ENCODE data around the gene ARHGAP19. TPM values are rescaled to one million over a fixed set of nuclear protein-coding genes. Genes with fewer than 3 reads are reported as not detected.

The ARHGAP19 gene
- total RNA-seq, 4 donors from 2014 or later: 4.5 to 8.4 (median 7.4) TPM

DNA sequence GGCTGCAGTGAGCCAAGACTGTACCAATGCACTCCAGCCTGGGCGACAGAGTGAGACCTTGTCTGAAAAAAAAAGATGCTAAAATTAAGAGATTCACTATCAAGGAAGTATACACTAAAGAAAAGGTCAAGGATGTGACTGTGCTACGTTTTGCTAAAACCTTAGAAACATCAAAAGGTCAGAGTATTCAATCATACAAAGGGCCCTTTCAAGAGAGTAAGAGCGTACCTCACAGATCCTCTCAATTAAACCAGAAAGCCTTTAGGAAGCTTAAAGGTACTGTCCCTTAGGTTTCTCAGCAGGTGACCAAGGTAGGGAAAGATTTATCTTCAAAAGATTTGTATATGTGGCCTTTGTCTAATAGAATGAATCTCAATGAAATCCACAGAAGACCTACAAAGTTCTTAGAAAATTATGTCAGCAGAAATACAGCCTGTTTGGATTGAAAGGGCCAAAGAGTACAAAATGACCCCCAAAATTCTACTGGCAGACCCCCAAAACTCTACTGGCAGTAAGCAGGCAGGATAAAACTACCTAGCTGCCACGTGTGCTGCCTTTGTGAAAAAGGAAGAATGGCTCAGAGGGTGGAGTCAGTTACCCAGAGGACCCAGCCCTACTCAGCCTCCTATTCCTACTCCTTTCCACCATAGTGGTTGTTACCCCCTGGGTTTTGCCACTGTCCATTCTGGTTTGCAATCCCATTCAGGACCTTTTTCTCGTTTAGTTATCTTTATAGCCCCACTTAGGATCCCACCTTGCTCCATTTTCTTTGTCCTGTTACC is 36.7 kb downstream of the ARHGAP19 start:
- DNase-seq: no peak
- intact Hi-C loops (cut with DNase I; ENCODE audit: low total_unique reads): no loop called here
- H3K27me3 ChIP-seq: no peaks in the 10 kb centered on the region
- no peak overlapping the region for H3K4me3 ChIP-seq
- WGBS, 2 donors (ENCODE audit: low coverage in 1 of 2): 79 to 82% methylated on average over 4 to 5 of the region's 5 CpGs
- no peaks in the 10 kb centered on the region for H3K9me3 ChIP-seq
- H3K36me3 ChIP-seq: peaks cover 0 to 13% (median 0%) of the 10 kb centered on the region in 4 donors
- H3K4me1 ChIP-seq: peaks cover 0 to 22% (median 4%) of the 10 kb centered on the region in 4 donors
- TF ChIP-seq EP300 (IDR thresholded peaks at IDR 0.05; ENCODE audit: low read depth) (no peak), POLR2A (IDR thresholded peaks at IDR 0.05) (no peak), POLR2AphosphoS5 (IDR thresholded peaks at IDR 0.05) (no peak)
- TF ChIP-seq, protein P1, sequence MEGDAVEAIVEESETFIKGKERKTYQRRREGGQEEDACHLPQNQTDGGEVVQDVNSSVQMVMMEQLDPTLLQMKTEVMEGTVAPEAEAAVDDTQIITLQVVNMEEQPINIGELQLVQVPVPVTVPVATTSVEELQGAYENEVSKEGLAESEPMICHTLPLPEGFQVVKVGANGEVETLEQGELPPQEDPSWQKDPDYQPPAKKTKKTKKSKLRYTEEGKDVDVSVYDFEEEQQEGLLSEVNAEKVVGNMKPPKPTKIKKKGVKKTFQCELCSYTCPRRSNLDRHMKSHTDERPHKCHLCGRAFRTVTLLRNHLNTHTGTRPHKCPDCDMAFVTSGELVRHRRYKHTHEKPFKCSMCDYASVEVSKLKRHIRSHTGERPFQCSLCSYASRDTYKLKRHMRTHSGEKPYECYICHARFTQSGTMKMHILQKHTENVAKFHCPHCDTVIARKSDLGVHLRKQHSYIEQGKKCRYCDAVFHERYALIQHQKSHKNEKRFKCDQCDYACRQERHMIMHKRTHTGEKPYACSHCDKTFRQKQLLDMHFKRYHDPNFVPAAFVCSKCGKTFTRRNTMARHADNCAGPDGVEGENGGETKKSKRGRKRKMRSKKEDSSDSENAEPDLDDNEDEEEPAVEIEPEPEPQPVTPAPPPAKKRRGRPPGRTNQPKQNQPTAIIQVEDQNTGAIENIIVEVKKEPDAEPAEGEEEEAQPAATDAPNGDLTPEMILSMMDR (IDR thresholded peaks at IDR 0.05): no peak
- no peak overlapping the region for H3K27ac ChIP-seq
- in situ Hi-C loops (cut with MboI; ENCODE audit: low pct_ligation_motif_present in 1 of 4, low pct_unique_long_range_greater_than_20kb in 1 of 4, low sequenced_read_pairs in 3 of 4): no loop called here

DNA sequence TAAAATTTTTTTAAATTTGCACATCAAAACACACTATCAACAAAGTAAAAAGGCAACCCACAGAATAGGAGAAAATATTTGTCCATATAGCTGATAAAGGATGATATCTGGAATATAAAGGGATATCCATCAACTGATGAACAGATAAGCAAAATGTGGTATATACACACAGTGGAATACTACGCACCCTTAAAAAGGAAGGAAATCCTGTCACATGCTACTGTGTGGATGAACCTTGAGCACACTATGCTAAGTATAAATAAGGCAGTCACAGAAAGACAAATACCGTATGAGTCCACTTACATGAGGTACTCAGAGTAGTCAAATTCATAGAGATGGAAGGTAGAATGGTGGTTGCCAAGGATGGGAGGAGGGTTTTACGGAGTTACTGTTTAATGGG is 37.7 kb downstream of the ARHGAP19 start:
- H3K36me3 ChIP-seq: peaks cover 0 to 13% (median 0%) of the 10 kb centered on the region in 4 donors
- no peaks in the 10 kb centered on the region for H3K9me3 ChIP-seq
- in situ Hi-C loops (cut with MboI; ENCODE audit: low pct_ligation_motif_present in 1 of 4, low pct_unique_long_range_greater_than_20kb in 1 of 4, low sequenced_read_pairs in 3 of 4): no loop called here
- intact Hi-C loops (cut with DNase I; ENCODE audit: low total_unique reads): no loop called here
- H3K4me3 ChIP-seq: no peak overlapping the region
- no peak for DNase-seq
- TF ChIP-seq POLR2A (IDR thresholded peaks at IDR 0.05) (no peak), POLR2AphosphoS5 (IDR thresholded peaks at IDR 0.05) (no peak), EP300 (IDR thresholded peaks at IDR 0.05; ENCODE audit: low read depth) (no peak)
- TF ChIP-seq, protein P1 (IDR thresholded peaks at IDR 0.05): no peak
- WGBS, 2 donors (ENCODE audit: low coverage in 1 of 2): 92 to 100% methylated on average over 3 of the region's 3 CpGs
- no peak overlapping the region for H3K27ac ChIP-seq
- peaks cover 0 to 16% (median 2%) of the 10 kb centered on the region in 4 donors for H3K4me1 ChIP-seq
- H3K27me3 ChIP-seq: no peaks in the 10 kb centered on the region

GRCh38 chr10:97250952-97251351 is 41.5 kb downstream of the ARHGAP19 start:
- TF ChIP-seq, protein P1 (IDR thresholded peaks at IDR 0.05): no peak
- TF ChIP-seq EP300 (IDR thresholded peaks at IDR 0.05; ENCODE audit: low read depth) (no peak), POLR2AphosphoS5 (IDR thresholded peaks at IDR 0.05) (no peak), POLR2A (IDR thresholded peaks at IDR 0.05) (no peak)
- H3K27me3 ChIP-seq: no peaks in the 10 kb centered on the region
- H3K9me3 ChIP-seq: no peaks in the 10 kb centered on the region
- H3K4me3 ChIP-seq: no peak overlapping the region
- in situ Hi-C loops (cut with MboI; ENCODE audit: low pct_ligation_motif_present in 1 of 4, low pct_unique_long_range_greater_than_20kb in 1 of 4, low sequenced_read_pairs in 3 of 4): no loop called here
- no peaks in the 10 kb centered on the region for H3K4me1 ChIP-seq
- 100% methylated on average over 1 of the region's 1 CpG; no CpG with 5 or more reads in 1 of the 2 donors for WGBS, 2 donors (ENCODE audit: low coverage in 1 of 2)
- peaks cover 0 to 10% (median 0%) of the 10 kb centered on the region in 4 donors for H3K36me3 ChIP-seq
- H3K27ac ChIP-seq: no peak overlapping the region
- no peak for DNase-seq
- intact Hi-C loops (cut with DNase I; ENCODE audit: low total_unique reads): no loop called here

DNA sequence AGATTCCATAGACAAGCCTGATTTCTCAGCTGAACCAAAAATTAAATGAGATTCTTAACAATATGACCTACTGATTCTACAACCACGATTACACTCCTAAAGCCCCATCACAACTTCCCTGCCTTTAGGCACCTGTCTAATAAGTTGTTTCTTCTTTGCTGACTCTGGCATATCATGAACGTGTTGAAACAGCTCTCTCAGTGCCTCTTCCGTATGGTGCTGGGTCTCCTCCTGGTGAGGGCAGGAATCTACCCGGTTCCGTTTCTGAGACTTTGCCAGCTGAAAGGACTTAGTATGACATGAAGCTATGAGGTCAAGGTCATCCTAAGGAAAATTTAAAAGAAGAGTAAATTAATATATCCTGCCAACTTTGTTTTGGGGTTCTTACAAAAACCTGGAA is 48.6 kb downstream of the ARHGAP19 start:
- no peak for TF ChIP-seq POLR2A (IDR thresholded peaks at IDR 0.05)
- TF ChIP-seq, protein P1 (IDR thresholded peaks at IDR 0.05): no peak
- TF ChIP-seq EP300 (IDR thresholded peaks at IDR 0.05; ENCODE audit: low read depth): no peak
- TF ChIP-seq POLR2AphosphoS5 (IDR thresholded peaks at IDR 0.05): no peak
- peaks cover 0 to 9% (median 2%) of the 10 kb centered on the region in 4 donors for H3K36me3 ChIP-seq
- intact Hi-C loops (cut with DNase I; ENCODE audit: low total_unique reads): no loop called here
- no peak for DNase-seq
- H3K4me3 ChIP-seq: no peak overlapping the region
- no peaks in the 10 kb centered on the region for H3K4me1 ChIP-seq
- 88 to 95% methylated on average over 5 of the region's 5 CpGs for WGBS, 2 donors (ENCODE audit: low coverage in 1 of 2)
- H3K27me3 ChIP-seq: no peaks in the 10 kb centered on the region
- in situ Hi-C loops (cut with MboI; ENCODE audit: low pct_ligation_motif_present in 1 of 4, low pct_unique_long_range_greater_than_20kb in 1 of 4, low sequenced_read_pairs in 3 of 4): no loop called here
- no peak overlapping the region for H3K27ac ChIP-seq
- no peaks in the 10 kb centered on the region for H3K9me3 ChIP-seq

All from transverse colon (tissue), 4 donors.